Measurements from ENCODE around the gene PLXNB3. TPM values are rescaled to one million over a fixed set of nuclear protein-coding genes. Genes with fewer than 3 reads are reported as not detected.

The PLXNB3 gene
- total and polyA plus RNA-seq, 2 of the 13 experiments (the other 11 are each of a cell fraction or from before 2014, with no cell fraction given) = 3.0 to 6.9 TPM

DNA sequence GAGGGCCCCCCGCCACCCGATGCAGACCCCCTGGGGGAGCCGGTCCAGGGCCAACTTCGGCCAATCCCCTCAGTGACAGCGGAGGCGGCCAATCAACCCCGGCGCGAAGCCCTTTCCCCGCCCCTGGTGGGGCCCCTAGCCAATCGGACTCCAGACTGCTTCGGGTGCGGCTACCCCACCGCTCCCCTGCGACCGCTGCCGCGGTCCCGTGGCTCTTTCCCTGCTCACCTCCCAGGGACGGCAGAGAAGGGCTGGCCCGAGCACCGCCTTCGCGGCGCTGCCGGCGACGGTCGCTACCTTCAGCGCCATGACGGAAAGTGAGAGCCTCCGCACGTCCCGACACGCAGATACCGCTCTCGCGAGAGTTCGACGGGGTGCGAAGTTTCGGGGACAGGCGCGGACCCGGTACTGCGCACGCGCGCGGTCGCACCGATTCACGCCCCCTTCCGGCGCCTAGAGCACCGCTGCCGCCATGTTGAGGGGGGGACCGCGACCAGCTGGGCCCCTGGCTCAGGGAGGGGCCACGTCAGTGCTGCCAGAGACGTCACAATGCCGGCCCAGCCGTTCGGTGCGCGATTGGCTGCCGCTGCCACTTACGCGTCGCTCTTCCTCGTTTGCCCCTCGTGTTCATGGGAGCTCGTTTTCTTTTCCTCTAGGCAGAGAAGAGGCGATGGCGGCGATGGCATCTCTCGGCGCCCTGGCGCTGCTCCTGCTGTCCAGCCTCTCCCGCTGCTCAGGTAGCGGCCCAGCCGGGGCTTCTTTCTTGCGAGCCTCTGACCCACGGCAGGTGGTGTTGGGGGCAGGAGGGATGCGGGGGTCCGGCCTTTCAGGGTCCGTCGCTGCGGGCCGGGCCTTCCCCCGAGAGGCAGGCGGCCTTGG is 30.2 kb downstream of the PLXNB3 start, which contains the start of the genes IDH3G and SSR4 (continued):
- no peak for TF ChIP-seq NR2F1 (CRISPR knock-in tag; IDR thresholded peaks at IDR 0.05)
- TF ChIP-seq ZBTB25 (CRISPR knock-in tag; IDR thresholded peaks at IDR 0.05) = peak; percentile 87
- TF ChIP-seq IKZF4 (CRISPR knock-in tag; IDR thresholded peaks at IDR 0.05; ENCODE audit: borderline replicate concordance, low read depth, not compliant biosample characterization) = peak; percentile 72
- TF ChIP-seq, protein P1, sequence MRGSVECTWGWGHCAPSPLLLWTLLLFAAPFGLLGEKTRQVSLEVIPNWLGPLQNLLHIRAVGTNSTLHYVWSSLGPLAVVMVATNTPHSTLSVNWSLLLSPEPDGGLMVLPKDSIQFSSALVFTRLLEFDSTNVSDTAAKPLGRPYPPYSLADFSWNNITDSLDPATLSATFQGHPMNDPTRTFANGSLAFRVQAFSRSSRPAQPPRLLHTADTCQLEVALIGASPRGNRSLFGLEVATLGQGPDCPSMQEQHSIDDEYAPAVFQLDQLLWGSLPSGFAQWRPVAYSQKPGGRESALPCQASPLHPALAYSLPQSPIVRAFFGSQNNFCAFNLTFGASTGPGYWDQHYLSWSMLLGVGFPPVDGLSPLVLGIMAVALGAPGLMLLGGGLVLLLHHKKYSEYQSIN (CRISPR knock-in tag; IDR thresholded peaks at IDR 0.05; ENCODE audit: borderline replicate concordance) = no peak
- no peak for TF ChIP-seq ZNF326 (CRISPR knock-in tag; IDR thresholded peaks at IDR 0.05; ENCODE audit: borderline replicate concordance)
- TF ChIP-seq ZNF816 (CRISPR knock-in tag; IDR thresholded peaks at IDR 0.05; ENCODE audit: borderline replicate concordance) = no peak
- TF ChIP-seq ZNF674 (CRISPR knock-in tag; IDR thresholded peaks at IDR 0.05; ENCODE audit: low read depth) = no peak
- no peak for TF ChIP-seq TEAD2 (CRISPR knock-in tag; IDR thresholded peaks at IDR 0.05)
- no peak for TF ChIP-seq RAD51 (IDR thresholded peaks at IDR 0.05; ENCODE audit: borderline replicate concordance)
- TF ChIP-seq BRCA1 (CRISPR knock-in tag; IDR thresholded peaks at IDR 0.05) = no peak
- no peak for TF ChIP-seq CEBPB (IDR thresholded peaks at IDR 0.05; ENCODE audit: borderline replicate concordance, low read depth, low read length)
- TF ChIP-seq RARG (CRISPR knock-in tag; IDR thresholded peaks at IDR 0.05; ENCODE audit: low read depth) = no peak
- TF ChIP-seq, protein P2, sequence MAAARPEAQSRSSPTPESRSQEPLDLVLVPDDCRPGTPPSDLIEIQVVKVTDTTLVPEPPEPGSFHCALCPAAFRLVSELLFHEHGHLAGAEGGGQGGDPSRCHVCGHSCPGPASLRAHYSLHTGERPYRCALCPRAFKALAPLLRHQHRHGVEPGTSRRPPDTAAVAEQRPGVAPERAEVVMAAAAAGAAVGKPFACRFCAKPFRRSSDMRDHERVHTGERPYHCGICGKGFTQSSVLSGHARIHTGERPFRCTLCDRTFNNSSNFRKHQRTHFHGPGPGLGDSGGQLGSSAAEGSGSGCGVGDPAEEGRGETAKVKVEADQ (CRISPR knock-in tag; IDR thresholded peaks at IDR 0.05; ENCODE audit: borderline replicate concordance) = no peak
- TF ChIP-seq TP53 (CRISPR knock-in tag; conservative IDR thresholded peaks at IDR 0.05) = no peak
- peak; percentile 76 for TF ChIP-seq TARDBP (CRISPR knock-in tag; IDR thresholded peaks at IDR 0.05)
- no peak for TF ChIP-seq PRDM10 (CRISPR knock-in tag; IDR thresholded peaks at IDR 0.05; ENCODE audit: low read depth)
- TF ChIP-seq, protein P3, sequence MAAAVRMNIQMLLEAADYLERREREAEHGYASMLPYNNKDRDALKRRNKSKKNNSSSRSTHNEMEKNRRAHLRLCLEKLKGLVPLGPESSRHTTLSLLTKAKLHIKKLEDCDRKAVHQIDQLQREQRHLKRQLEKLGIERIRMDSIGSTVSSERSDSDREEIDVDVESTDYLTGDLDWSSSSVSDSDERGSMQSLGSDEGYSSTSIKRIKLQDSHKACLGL (CRISPR knock-in tag; IDR thresholded peaks at IDR 0.05) = no peak
- TF ChIP-seq, protein P4, sequence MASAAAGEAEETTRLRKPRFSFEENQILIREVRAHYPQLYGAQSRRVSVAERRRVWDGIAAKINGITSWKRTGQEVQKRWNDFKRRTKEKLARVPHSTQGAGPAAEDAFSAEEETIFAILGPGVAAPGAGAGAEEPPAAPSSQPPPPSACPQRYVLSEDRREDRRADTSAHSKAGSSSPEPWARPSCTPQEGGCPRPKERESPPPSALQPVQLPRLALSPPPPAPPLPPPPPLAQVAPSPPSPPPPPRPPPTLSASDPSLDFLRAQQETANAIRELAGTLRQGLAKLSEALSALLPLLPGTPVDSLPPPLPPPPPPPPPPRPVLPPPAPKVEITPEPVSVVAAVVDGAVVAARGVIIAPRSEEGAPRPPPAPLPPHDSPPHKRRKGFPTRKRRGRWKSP (CRISPR knock-in tag; IDR thresholded peaks at IDR 0.05) = 0 out of 2 replicates have a peak, but pooled peaks have one; percentile 55
- TF ChIP-seq SP1 (IDR thresholded peaks at IDR 0.05) = peak; percentile 65; the same call in 1 of the 2 replicates
- 0 out of 2 replicates have a peak, but pooled peaks have one; percentile 52 for TF ChIP-seq SP1 (CRISPR knock-in tag; IDR thresholded peaks at IDR 0.05)

Measured in HepG2 (cell line).